ENCODE data around the gene PIH1D1.
A peak's percentile ranks its signal among the peaks of the same experiment; 100 is the strongest.

PIH1D1 gene

DNA sequence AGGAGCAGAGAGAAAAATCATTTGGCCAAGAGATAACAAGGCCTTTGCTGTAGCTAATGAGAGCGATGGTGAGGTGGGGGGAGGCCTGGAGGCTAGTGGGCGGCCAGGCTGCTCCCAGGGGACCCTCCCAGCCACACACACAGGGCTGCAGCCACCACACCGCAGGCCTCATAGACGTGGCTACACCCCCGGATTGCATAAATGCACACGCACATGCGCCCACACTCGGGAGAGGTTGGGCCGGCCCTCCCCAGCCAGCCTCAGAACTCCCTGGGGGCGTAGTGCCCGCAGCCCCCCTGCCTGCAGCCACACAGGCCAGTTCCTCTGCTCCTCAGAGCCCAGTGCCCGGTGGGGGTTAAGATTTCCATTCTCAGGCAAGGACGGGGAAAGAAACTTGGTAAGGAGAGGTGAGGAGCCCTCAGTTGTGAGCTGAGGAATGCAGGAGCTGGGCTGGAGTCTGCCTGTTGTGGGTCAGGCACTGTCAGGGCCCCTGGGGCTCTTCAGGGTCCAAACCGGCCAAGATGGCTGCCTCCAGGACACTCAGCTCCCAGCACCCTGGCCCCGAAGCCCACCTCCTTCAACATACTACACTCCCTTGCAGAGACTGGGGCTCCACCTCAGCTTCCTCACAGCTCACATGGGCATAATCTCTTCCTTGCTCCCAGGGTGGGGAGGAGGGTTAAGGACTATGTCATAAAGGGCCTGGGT lies 36.4 kb downstream of the PIH1D1 start:
- no peak for DNase-seq

DNA sequence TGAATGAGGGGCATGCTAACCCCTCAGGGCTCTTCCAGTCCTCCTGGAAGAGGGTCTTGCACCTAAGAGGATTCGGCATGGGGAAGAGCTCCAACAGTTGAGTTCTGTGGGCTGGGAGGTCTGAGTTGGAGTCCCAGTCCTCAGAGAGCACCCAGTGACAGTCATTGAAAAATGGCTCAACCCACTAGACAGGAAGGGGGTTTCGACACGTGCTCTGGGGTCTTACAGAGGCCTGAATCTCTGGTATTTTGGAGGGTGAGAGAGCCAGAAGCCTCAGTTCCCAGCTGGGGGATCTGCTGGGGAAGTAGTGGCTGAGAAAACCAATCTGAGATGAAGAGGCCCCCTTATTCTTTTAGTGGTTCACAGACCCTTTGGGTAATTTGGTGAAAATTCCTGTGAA lies 37.4 kb downstream of the PIH1D1 start:
- DNase-seq, result no peak

DNA sequence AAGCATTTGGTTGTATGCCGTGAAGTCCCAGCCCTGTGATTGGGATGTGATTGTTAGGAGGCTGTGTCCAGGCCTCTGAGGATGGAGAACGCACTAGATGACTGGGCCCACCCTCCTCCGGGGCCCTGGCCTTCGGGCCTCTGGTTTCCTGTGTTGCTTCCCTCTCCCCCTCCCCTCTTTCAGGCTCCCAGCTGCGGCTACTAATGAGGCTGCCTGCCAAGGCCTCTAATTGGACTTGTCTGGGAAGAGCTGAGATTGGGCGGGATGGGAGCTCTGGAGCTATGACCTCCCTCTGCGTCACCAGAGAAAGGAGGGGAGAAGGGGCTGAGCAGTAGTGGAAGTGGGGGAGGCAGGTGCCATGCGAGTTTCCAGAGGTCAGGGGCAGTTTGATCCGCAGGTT lies 38.3 kb downstream of the PIH1D1 start:
- DNase-seq, result no peak

GRCh38 chr19:49411681-49412326 lies 39.8 kb downstream of the PIH1D1 start:
- no peak for DNase-seq

DNA sequence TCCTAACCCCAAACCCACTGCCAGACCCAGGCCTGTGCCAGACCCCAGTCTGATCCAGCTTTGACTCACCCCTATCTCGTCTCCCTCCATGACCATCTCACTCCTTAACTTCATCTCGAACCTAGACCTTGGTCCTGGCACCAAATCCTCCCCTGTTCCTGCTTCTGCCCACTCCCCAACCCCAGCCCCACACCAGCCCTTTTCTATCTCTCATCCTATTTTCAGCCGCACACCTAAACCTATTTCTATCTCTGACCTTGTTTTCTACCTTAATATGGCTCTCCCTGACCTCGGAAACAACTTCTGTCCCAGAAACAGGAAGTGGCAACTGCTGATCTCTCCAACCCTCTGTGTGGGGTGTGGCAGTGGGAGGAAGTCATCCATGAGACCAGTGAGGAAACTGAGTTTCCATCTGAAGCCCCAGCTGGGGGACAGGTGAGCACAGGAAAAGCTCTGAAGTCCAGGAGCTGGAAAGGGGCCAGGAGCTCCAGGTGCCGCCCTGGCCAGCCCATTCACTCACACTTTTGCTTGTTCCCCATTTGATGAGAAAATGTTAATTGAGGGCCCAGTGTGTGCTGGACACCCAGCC lies 42.1 kb downstream of the PIH1D1 start:
- DNase-seq, result peak in 1 of 2 donors; percentile 23

DNA sequence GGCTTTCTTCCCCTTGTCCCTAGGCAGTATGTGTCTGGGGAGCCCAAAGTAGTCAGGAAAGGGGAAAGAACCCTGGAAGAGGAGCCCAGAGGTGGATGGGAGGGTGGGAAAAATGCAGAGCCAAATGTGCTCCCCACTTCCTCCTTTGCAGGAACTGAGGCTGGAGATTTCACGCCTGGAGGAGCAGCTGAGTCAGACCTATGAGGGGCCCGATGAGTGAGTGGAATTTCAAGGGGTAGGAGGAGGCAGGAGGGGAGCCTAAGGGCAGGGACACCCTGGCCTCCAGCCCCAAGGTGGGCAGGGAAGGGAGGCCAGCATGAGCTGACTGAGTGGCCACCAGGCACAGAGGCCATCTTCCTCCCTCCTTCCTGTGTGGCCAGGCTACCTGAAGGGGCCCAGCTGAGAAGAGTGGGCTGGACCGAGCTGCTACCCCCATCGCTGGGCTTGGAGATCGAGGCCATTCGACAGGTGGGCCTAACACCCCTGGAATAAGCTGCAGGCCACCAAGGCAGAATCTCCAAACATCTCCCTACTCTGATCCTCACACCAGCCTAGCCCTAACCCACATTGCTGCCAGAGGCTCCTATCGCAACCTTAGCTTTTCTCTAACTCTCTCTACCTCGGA lies 42.7 kb downstream of the PIH1D1 start:
- DNase-seq, result no peak

DNA sequence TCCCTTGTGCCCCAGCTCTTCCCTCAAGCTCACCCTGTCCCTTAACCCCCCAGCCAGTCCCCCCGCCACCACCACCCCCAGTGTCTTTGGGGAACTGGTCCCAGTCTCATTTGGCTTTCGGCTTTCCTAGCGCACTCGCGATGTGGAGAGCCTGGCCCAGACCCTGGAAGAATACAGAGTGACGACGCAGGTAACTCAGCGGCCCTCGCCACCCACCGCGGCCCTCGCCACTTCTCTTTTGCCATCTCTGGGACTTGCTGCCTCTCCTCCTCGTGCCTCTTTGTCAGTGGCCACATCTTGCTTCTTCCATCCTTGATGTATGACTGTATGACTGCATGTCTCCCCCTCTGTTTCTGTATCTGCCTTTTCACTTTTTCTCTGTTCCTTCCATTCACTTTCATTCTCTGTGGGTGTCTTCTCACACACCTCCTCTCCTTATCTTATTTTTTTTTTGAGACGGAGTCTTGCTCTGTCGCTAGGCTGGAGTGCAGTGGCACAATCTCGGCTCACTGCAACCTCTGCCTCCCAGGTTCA lies 44.1 kb downstream of the PIH1D1 start:
- no peak for DNase-seq

DNA sequence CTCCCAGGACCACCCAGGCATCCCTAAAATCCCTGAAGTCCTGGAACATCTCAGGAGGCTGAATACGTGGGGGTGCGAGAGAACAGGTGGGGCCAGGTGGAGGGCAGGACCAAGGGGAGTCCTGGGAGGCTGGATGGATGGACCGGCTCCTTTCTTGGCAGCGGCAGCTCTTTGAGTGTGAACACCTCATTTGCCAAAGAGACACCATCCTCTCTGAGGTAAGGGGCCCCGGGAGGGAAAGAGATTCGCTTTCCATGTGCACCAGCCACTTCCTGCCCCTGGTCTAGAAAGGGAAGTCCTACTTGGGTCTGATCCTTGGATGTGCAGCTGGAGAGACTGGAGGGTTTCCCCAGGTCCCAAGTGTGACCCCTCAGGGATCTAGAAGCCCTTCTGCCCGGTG lies 44.5 kb downstream of the PIH1D1 start:
- DNase-seq, result no peak

- no peak for DNase-seq
These were observed 48.0 kb downstream of the PIH1D1 start for GRCh38 chr19:49403404-49404187.

GRCh38 chr19:49400029-49400428 lies 51.6 kb downstream of the PIH1D1 start:
- no peak for DNase-seq

DNA sequence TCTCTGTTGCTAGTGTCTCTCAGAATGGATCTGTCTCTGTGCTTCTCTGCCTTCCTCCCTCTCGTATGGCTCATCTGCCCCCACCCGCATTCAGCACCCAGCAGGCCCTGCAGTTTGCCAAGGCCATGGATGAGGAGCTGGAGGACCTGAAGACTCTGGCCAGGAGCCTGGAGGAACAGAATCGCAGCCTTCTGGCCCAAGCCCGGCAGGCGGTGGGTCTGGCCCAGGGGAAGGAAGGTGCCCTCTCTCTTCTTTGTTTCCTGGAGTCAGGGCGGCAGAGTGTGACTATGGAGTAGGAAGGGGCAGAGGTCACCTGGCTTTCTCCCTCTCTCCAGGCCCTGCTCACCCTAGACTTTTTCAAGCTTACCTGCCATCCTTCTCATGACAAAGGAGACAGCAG lies 52.7 kb downstream of the PIH1D1 start:
- no peak for DNase-seq

GRCh38 chr19:49398001-49398615 lies 53.5 kb downstream of the PIH1D1 start:
- no peak for DNase-seq

- no peak for DNase-seq
These were observed 54.7 kb downstream of the PIH1D1 start for GRCh38 chr19:49396738-49397505.
